ENCODE measurements around the gene ADORA2A.

ADORA2A gene

DNA sequence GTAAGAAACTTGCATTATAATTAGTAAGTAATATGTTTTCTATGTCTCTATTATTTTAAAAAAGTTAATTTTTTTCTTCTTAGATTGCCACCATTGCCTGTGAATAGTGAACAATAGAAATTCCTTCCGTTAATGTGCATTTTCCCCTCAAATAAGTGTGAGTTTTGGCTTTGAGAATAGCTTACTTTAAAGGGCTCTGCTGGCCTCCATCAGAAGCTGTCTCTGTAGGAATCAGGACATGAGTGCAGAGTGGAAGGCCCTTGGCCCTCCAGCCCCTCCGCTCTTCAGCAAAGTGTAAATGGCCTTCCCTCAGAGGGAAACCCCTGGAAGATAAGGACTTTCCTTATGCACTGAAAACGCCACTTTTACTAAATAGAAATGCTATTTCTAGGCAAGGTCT lies 24.1 kb upstream of the ADORA2A start:
- no peak for DNase-seq (ENCODE audit: low spot score)
- TF ChIP-seq, protein P1, sequence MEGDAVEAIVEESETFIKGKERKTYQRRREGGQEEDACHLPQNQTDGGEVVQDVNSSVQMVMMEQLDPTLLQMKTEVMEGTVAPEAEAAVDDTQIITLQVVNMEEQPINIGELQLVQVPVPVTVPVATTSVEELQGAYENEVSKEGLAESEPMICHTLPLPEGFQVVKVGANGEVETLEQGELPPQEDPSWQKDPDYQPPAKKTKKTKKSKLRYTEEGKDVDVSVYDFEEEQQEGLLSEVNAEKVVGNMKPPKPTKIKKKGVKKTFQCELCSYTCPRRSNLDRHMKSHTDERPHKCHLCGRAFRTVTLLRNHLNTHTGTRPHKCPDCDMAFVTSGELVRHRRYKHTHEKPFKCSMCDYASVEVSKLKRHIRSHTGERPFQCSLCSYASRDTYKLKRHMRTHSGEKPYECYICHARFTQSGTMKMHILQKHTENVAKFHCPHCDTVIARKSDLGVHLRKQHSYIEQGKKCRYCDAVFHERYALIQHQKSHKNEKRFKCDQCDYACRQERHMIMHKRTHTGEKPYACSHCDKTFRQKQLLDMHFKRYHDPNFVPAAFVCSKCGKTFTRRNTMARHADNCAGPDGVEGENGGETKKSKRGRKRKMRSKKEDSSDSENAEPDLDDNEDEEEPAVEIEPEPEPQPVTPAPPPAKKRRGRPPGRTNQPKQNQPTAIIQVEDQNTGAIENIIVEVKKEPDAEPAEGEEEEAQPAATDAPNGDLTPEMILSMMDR (IDR thresholded peaks at IDR 0.05; ENCODE audit: extremely low read depth, missing control alignments) = no peak

DNA sequence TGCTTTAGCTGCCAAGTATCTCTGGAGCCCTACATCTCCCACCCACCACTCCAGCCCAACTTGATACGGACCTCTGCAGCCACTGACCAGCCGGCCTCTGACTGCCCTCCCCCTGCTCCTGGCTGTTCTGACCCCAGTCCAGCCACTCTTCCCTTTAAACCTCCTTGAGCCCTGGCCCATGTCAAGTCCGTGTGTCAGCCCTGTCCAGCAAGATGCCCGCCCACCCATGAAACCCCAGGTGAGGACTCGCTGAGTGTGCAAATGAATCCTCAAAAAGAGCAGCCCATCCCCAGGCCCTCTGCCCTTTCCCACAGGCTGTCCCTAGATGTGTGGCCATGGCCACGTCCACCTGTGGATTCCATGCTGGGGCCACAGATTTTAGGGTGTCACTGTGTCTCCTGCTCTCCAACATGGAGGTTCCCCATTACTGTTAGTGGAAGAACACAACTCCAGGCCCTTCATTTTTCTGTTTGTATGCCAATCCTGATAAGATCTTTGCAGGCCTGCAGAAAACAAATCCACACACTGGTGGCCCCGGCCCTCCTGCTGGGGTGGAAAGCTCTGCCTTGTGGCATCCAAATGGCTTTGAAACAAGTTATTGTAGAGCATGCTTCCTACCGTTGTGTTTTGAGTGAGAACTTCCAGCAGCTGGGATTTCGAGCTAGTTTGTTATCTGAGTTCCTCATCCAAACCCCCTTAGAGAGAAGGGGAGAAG lies 22.7 kb upstream of the ADORA2A start:
- TF ChIP-seq, protein P1 (IDR thresholded peaks at IDR 0.05; ENCODE audit: extremely low read depth, missing control alignments) = no peak

DNA sequence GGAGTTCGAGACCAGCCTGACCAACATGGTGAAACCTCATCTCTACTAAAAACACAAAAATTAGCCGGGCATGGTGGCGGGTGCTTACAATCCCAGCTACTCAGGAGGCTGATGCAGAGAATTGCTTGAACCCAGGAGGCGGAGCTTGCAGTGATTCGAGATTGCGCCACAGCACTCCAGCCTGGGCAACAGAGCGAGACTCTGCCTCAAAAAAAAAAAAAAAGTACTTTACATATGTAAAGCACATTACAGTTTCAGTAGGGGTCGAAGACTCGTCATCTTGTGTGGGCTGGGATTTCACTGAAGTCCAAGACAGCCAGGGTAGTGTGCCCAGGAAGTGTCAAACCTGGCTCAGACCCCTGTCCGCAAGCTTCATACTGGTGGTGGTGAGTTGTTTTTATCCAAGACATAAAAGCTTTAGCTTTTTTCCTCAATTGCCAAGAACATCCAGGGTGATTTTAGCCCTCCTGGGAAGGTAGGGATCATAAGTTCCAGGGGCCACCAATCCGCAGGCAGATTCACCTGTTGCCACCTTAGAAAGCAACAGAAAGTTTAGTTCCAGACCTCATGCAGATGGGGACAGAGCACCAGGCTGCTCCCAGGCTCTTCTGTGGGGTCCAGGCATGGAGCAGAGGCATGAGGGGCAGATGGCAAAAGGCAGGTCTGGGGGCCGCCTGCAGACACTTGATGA lies 21.6 kb upstream of the ADORA2A start:
- TF ChIP-seq, protein P1 (IDR thresholded peaks at IDR 0.05; ENCODE audit: extremely low read depth, missing control alignments) = no peak
- DNase-seq (ENCODE audit: low spot score) = no peak

More for the DNA sequence above, 22.7 kb upstream of the ADORA2A start:
- DNase-seq (ENCODE audit: low spot score) = no peak

DNA sequence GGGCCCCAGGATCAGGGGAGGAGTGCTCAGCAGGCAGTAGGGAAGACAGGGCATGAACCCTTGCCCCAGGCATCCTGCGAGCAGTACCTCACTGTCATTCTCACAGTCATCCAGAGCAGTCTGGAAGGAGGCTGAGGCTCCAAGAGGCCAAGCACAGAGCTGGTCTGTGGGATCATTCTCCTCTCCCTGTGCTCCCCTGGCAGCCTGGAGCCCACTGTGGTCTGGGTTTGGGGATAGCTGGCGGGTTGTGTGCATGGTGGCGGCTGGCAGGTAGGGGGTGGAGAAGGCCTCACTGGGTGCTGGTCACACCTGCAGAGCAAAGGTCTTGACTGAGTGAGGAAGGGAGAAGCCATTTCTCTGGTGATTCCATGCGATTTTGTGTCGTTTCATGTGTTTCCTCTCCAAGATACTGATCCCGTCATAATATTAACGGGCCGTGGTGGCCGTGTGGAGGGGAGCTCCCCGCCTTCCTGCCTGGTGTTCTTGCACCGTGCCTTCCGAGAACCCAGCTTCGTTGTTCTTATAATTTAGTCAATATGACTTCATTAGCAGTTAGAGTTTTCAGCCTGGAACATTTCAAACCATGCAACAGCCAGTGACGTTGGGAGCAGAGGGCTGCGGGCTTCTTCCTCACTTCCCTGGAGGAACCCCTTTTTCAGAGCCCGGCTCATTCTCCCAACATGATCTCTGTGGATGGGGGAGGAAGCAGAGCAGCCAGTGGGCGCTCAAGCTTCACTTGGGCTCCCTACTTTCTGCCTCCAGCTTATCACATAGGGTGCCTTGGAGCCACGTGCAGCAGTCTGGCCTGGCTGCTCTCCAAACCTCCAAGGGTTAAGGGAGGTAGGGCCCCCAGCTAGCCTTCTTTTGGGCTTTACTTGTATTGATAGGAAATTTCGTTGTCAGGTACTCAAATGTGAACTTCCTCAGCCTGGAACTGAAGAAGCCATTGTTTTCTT lies 20.8 kb upstream of the ADORA2A start:
- TF ChIP-seq, protein P1 (IDR thresholded peaks at IDR 0.05; ENCODE audit: extremely low read depth, missing control alignments) = no peak
- no peak for DNase-seq (ENCODE audit: low spot score)

DNA sequence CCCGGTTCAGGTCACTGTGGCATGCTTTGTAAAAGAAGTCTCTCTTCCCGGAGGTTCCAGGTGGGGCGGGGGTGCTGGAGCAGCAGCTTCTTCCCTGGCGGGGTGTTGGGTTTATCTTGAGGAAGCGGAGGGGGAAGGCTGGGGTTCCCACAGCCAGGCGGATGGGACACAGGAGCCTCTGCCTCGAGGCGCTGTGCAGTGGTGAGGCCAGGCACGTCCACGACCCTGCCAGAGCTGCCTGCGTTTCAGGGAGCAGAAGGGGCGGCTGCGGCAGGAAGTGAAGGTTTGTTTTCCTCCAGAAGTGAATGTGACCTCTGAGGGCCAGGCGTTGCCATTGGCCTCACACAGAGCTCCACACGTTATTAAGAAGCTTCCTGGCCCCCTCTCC lies 20.1 kb upstream of the ADORA2A start:
- no peak for DNase-seq (ENCODE audit: low spot score)
- TF ChIP-seq, protein P1 (IDR thresholded peaks at IDR 0.05; ENCODE audit: extremely low read depth, missing control alignments) = no peak

DNA sequence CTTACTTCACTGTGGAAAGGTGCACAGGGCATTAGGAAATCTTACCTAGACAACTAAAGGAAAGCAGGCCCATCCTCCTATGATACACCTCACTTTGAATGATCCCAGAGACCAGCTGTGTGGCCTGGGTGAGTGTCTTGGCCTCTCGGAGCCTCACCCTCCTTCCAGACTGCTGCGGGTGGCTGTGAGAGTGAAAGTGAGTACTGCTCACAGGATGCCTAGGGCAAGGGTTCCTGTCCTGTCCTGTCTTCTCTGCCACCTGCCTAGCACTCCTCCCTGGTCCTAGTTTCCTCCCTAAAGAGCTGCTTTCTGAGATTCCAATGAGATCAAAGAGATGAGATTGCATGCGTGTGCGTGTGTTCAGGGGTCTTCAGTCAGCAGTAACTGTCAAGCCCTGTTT lies 19.5 kb upstream of the ADORA2A start:
- DNase-seq (ENCODE audit: low spot score) = no peak
- TF ChIP-seq, protein P1 (IDR thresholded peaks at IDR 0.05; ENCODE audit: extremely low read depth, missing control alignments) = no peak
